Measurements from ENCODE around the gene MTG1. TPM values are rescaled to one million over a fixed set of nuclear protein-coding genes. Genes with fewer than 3 reads are reported as not detected.

The MTG1 gene
- total and polyA plus RNA-seq, 2 experiments from 2014 or later, result 45.7 to 68.6 TPM

- TF ChIP-seq ZNF331 (CRISPR knock-in tag; IDR thresholded peaks at IDR 0.05; ENCODE audit: low read depth) (no peak), CTCF (conservative IDR thresholded peaks at IDR 0.05; ENCODE audit: low read depth in 2 of 2) (no peak), REST (IDR thresholded peaks at IDR 0.05; ENCODE audit: unreplicated experiment) (no peak), EZH2 (IDR thresholded peaks at IDR 0.05; ENCODE audit: low read depth, unreplicated experiment) (no peak)
- Histone ChIP-seq H3K4me3 (no peak overlapping the region), H3F3A (replicated peaks; ENCODE audit: low read depth) (0 out of 2 replicates have a peak, but pooled peaks cover 3% of the 10 kb centered on the region), H3K9me2 (ENCODE audit: insufficient read depth) (no peaks in the 10 kb centered on the region), H3K4me2 (no peak overlapping the region), H3K27ac (ENCODE audit: low read depth) (no peak overlapping the region), H4K20me1 (replicated peaks; ENCODE audit: insufficient read depth) (no peaks in the 10 kb centered on the region), H3K4me1 (ENCODE audit: insufficient read depth) (no peaks in the 10 kb centered on the region; the same call in 1 of the 2 replicates), H3K27me3 (ENCODE audit: insufficient read depth) (no peaks in the 10 kb centered on the region), H3K36me3 (ENCODE audit: insufficient read depth) (no peaks in the 10 kb centered on the region), H2AFZ (no peak overlapping the region), H3K79me2 (replicated peaks; ENCODE audit: insufficient read depth) (no peaks in the 10 kb centered on the region)
- Mint-ChIP-seq H3K27ac (no peak overlapping the region), H3K4me1 (peaks cover 2% of the 10 kb centered on the region; the same call in 2 of the 3 replicates), H3K4me3 (no peak overlapping the region), H3K27me3 (ENCODE audit: insufficient read depth, low read depth, poor library complexity) (peaks cover 22% of the 10 kb centered on the region), H3K36me3 (ENCODE audit: low read depth) (no peaks in the 10 kb centered on the region), H3K9me3 (no peaks in the 10 kb centered on the region)
- ATAC-seq, result no peak
- no peak for DNase-seq (ENCODE audit: low spot score)
These were observed 44.4 kb upstream of the MTG1 start for GRCh38 chr10:133349577-133350011.

- no peak for ATAC-seq
- H3K4me3 ChIP-seq, result no peak overlapping the region
- H3K4me3 Mint-ChIP-seq, result no peak overlapping the region
- no peak overlapping the region for H3K27ac ChIP-seq (ENCODE audit: low read depth)
- no peaks in the 10 kb centered on the region for H3K9me3 Mint-ChIP-seq
- H3K4me1 Mint-ChIP-seq, result peaks cover 2% of the 10 kb centered on the region; the same call in 2 of the 3 replicates
- H3K36me3 ChIP-seq (ENCODE audit: insufficient read depth), result no peaks in the 10 kb centered on the region
- no peaks in the 10 kb centered on the region; the same call in 1 of the 2 replicates for H3K4me1 ChIP-seq (ENCODE audit: insufficient read depth)
- no peak for TF ChIP-seq EZH2 (IDR thresholded peaks at IDR 0.05; ENCODE audit: low read depth, unreplicated experiment)
- no peak for TF ChIP-seq NANOG (IDR thresholded peaks at IDR 0.05; ENCODE audit: borderline replicate concordance)
- TF ChIP-seq ZNF331 (CRISPR knock-in tag; IDR thresholded peaks at IDR 0.05; ENCODE audit: low read depth), result no peak
- 0 out of 2 replicates have a peak, but pooled peaks cover 3% of the 10 kb centered on the region for H3F3A ChIP-seq (replicated peaks; ENCODE audit: low read depth)
- H3K27ac Mint-ChIP-seq, result no peak overlapping the region
- H3K36me3 Mint-ChIP-seq (ENCODE audit: low read depth), result no peaks in the 10 kb centered on the region
- H3K9me2 ChIP-seq (ENCODE audit: insufficient read depth), result no peaks in the 10 kb centered on the region
- H3K27me3 Mint-ChIP-seq (ENCODE audit: insufficient read depth, low read depth, poor library complexity), result peaks cover 23% of the 10 kb centered on the region
- no peak overlapping the region for H3K4me2 ChIP-seq
- H3K79me2 ChIP-seq (replicated peaks; ENCODE audit: insufficient read depth), result no peaks in the 10 kb centered on the region
- DNase-seq (ENCODE audit: low spot score), result no peak
- H2AFZ ChIP-seq, result no peak overlapping the region
- H4K20me1 ChIP-seq (replicated peaks; ENCODE audit: insufficient read depth), result no peaks in the 10 kb centered on the region; the same call in 1 of the 2 replicates
- no peaks in the 10 kb centered on the region for H3K27me3 ChIP-seq (ENCODE audit: insufficient read depth)
These were observed 43.5 kb upstream of the MTG1 start for GRCh38 chr10:133350283-133350949.
